Hypothalamus (tissue), 51 donors: ENCODE results near the gene PIP4K2C.

ENCODE experiments used
- DNase-seq, 51 donors: peaks; one replicate each; lab custom pipeline; 2025; lab: John Stamatoyannopoulos, UW

The PIP4K2C gene

GRCh38 chr12:57619434-57620244 is 28.6 kb downstream of the PIP4K2C start:
- DNase-seq, result no peak

GRCh38 chr12:57620245-57620935 is 29.4 kb downstream of the PIP4K2C start:
- no peak for DNase-seq

GRCh38 chr12:57620936-57621496 is 30.0 kb downstream of the PIP4K2C start:
- no peak for DNase-seq

- peak in 33 of 51 donors; percentile 14 to 75 (median 34) for DNase-seq
Measured at GRCh38 chr12:57621497-57622292, 30.7 kb downstream of the PIP4K2C start.

- no peak for DNase-seq
Measured at GRCh38 chr12:57622293-57623245, 31.6 kb downstream of the PIP4K2C start.

- DNase-seq, result no peak
Measured at GRCh38 chr12:57623385-57623784, 32.4 kb downstream of the PIP4K2C start.

- DNase-seq, result no peak
Measured at GRCh38 chr12:57623811-57624390, 32.9 kb downstream of the PIP4K2C start.

GRCh38 chr12:57624441-57625220 is 33.6 kb downstream of the PIP4K2C start:
- no peak for DNase-seq

- DNase-seq, result no peak
Measured at GRCh38 chr12:57625261-57626032, 34.5 kb downstream of the PIP4K2C start.

GRCh38 chr12:57626111-57626920 is 35.3 kb downstream of the PIP4K2C start:
- no peak for DNase-seq

- no peak for DNase-seq
Measured at GRCh38 chr12:57626921-57627445, 36.0 kb downstream of the PIP4K2C start.

- DNase-seq, result no peak
Measured at GRCh38 chr12:57627501-57628279, 36.7 kb downstream of the PIP4K2C start.

GRCh38 chr12:57628280-57629191 is 37.5 kb downstream of the PIP4K2C start:
- no peak for DNase-seq

- DNase-seq, result peak in 25 of 51 donors; percentile 28 to 76 (median 57)
Measured at GRCh38 chr12:57629897-57630471, 39.0 kb downstream of the PIP4K2C start.
